Measurements from ENCODE around the gene KRTAP10-8. TPM values are rescaled to one million over a fixed set of nuclear protein-coding genes. Genes with fewer than 3 reads are reported as not detected.
"Not testable (repeated sequence)": the region's sequence is repeated elsewhere in the genome, so short reads cannot be mapped to it uniquely, and the experiment has no call there.

KRTAP10-8 gene
- polyA plus RNA-seq, 4 donors: not detected

DNA sequence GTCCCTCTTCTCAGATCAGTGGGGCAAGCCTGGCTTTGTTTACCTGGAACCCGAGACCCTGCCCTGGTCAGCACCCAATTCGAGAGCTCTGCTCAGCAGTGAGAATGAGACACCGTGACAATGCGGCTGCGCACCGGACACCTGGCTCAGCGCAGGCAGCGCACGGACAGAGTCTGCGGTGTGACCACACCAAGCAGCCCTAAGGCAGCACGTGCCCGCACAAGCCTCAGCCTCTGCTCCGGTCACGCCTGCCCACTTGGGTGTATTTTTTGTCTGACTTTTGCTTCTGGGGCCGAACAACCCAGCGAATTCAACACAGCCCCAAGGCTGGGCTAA, 4.7 kb downstream of the KRTAP10-8 start:
- no peak for DNase-seq (ENCODE audit: low read depth in 4 of 4, low spot score in 3 of 4)

DNA sequence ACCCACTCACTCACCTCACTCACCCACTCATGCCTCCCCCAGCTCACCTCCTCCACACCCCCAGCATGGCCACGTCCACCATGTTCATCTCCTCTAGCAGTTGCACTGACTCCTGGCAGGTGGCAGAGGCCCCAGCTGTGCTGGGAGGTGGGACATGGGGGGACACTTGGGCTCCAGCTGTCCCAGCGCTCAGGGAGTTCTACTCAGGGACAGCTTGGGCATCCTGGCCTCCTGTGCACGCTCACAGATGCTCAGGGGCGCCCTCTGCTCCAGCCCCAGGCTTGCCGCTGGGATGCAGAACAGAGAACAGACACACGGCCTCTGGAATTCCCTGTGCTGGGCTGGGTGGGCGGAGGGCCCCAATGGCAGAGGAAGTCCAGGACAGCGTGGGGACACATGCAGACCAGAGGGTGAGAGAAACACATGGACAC, 5.2 kb downstream of the KRTAP10-8 start:
- DNase-seq (ENCODE audit: low read depth in 4 of 4, low spot score in 3 of 4): no peak

GRCh38 chr21:44618504-44618903, 6.6 kb downstream of the KRTAP10-8 start:
- no peak for DNase-seq (ENCODE audit: low read depth in 4 of 4, low spot score in 3 of 4)

GRCh38 chr21:44618909-44619308, 7.0 kb downstream of the KRTAP10-8 start:
- DNase-seq (ENCODE audit: low read depth in 4 of 4, low spot score in 3 of 4): no peak

DNA sequence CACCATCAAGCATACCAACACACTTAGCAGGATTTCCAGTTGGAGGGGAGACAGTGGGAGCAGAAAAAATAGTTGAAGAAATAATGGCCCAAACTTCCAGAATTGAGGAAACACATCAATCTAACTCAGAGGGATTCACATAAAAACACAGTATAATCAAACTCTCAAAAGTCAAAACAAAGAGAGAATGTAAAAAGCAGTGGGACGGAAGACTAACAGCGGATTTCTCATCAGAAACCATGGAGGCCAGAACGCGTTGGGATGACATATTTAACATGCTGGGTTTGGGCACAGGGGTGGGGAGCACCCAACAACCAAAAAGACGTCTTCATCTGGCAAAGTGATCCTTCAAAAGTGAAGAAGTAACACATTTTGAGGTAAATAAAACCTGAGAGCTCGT, 8.0 kb downstream of the KRTAP10-8 start:
- no peak for DNase-seq (ENCODE audit: low read depth in 4 of 4, low spot score in 3 of 4)

- DNase-seq (ENCODE audit: low read depth in 4 of 4, low spot score in 3 of 4): no peak
These were observed 11.7 kb downstream of the KRTAP10-8 start for GRCh38 chr21:44623575-44623974.

DNA sequence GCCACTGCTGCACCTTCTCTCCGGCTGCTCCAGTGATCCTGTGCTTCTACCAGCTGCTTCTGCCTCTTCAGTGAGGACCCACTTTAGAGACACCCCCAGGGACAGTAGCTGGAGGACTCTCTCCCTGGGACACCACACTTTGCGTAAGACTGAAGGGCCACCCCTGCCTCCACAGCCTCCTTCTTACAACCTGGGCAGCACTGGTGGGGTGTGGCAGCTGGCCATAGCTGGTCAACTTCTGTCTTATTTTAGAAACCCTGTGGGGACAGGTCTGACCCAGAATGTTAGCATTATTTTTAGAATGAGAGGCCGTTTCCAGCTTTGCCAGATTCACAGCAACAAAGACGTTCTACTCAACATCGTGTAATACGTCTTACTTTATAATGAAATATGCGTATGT, 13.9 kb downstream of the KRTAP10-8 start:
- DNase-seq (ENCODE audit: low read depth in 4 of 4, low spot score in 3 of 4): no peak

GRCh38 chr21:44626262-44626661, 14.4 kb downstream of the KRTAP10-8 start:
- DNase-seq (ENCODE audit: low read depth in 4 of 4, low spot score in 3 of 4): no peak

- no peak for DNase-seq (ENCODE audit: low read depth in 4 of 4, low spot score in 3 of 4)
These were observed 14.8 kb downstream of the KRTAP10-8 start, which contains the start of gene KRTAP10-9 for GRCh38 chr21:44626673-44627143. TSS of gene KRTAP10-9 (plus strand) at chr21:44627093. CDS start at chr21:44627172, 79 bp downstream.

- DNase-seq (ENCODE audit: low read depth in 4 of 4, low spot score in 3 of 4): not testable (repeated sequence)
These were observed 15.4 kb downstream of the KRTAP10-8 start for GRCh38 chr21:44627181-44627822.

DNA sequence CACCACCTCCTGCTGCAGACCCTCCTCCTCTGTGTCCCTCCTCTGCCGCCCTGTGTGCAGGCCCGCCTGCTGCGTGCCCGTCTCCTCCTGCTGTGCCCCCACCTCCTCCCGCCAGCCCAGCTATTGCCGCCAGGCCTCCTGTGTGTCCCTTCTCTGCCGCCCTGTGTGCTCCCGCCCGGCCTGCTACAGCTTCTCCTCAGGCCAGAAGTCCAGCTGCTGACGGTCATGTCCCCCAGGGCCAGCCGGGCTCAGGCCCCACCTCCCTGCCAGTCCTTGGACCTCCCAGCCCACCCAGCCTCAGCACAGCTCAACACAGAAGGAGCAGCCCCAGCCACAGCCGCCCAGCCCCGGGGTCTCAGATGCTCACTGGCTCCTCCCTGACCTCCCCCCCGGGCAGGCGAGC, 16.0 kb downstream of the KRTAP10-8 start:
- not testable (repeated sequence) for DNase-seq (ENCODE audit: low read depth in 4 of 4, low spot score in 3 of 4)

GRCh38 chr21:44628707-44629391, 17.0 kb downstream of the KRTAP10-8 start:
- DNase-seq (ENCODE audit: low read depth in 4 of 4, low spot score in 3 of 4): no peak

DNA sequence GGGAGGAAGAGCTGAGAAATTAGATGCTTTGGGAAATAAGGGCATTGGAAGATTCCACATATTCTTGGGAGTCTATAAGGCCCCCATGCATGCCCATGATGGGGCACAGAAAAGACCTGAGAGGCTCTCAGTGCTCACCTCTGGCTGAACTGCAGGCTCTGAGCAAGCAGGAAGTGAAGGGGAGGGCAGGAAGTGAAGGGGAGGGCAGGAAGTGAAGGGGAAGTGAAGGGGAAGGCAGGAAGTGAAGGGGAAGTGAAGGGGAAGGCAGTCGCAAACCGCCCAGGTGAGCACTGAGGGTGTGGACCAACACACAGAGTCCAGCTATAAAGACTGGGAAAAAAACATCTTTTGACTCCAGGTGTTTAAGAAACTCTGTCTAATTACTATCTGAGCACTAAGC, 18.6 kb downstream of the KRTAP10-8 start:
- no peak for DNase-seq (ENCODE audit: low read depth in 4 of 4, low spot score in 3 of 4)

DNA sequence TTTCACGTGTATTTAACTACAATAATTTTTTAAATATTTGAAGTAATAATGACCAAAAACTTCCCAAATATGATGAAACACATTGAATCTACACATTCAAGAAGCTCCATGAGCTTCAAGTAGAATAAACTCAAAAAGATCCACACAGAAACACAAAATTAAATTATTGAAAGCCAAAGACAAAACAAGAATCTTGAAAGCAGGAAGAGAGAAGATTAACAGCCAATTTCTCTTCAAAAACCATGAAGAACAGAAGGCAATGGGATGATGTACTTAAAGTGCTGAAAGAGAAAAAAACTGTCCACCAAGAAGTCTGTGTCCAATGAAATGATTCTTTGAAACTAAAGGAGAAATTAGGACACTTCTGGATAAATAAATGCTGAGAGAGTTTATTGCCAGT, 20.2 kb downstream of the KRTAP10-8 start:
- DNase-seq (ENCODE audit: low read depth in 4 of 4, low spot score in 3 of 4): no peak

DNA sequence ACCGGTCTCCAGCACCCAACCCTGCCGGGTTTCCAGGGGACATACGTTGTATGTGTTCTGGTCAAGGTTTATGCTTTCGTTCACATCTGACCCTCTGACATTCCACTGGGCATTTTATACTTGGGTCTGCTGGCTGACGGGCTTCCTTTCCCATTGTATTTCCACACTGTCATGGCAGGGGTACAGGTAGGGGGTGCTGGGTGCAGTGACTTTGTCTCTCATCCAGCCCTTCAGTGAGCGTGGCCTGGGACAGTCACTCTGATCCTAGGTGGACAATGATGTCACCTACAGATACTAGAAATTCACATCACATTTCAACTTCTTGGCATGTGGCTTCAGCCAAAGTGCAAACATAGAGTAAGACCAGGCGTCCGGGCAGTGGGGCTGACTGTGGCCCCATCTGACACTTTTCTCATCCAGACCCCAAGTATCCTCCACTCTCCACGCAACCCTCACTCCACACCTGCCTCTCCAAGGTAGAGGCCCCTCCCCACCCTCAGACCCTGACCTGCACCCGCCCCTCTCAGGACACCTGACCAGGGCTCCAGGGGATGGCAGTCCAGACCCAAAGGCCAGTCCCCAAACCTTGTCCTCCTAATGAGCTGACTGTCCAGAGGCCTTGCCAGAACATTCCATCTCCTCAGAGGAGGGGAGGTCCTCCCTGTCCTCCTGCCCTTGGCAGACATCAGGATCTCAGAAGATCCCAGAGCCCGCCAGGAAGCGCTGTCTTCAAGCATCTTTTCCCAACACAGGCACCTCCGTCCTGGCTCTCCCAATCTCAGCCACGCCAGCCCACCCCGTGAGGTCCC, 24.5 kb downstream of the KRTAP10-8 start:
- no peak for DNase-seq (ENCODE audit: low read depth in 4 of 4, low spot score in 3 of 4)

DNA sequence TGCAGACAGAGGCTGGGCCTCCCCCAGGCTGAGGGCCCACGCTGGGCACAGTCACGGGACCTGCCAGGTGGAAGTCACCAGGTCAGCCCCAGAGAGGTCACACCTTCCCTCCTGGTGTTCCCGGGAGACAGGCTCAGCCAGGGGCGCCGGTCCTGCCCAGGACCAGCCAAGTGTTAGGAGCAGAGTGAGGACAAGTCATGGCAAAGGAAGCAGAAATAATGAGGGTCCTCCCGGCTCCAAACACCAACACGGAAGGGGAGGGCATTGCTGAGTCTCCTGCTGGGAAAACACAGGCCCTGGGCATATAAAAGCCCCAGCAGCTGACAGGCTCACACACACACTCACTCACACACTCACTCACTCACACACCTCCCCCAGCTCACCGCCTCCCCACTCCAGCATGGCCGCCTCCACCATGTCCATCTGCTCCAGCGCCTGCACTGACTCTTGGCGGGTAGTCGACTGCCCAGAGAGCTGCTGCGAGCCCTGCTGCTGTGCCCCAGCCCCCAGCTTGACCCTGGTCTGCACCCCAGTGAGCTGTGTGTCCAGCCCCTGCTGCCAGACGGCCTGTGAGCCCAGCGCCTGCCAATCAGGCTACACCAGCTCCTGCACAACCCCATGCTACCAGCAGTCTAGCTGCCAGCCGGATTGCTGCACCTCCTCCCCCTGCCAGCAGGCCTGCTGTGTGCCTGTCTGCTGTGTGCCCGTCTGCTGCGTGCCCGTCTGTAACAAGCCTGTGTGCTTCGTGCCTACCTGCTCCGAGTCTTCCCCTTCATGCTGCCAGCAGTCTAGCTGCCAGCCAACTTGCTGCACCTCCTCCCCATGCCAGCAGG, 25.4 kb downstream of the KRTAP10-8 start, which contains the start of gene KRTAP10-10:
Gene KRTAP10-10, plus strand, starts transcription at position 339 of the 833 bp plus-strand sequence. Its CDS starts 62 bp downstream, at position 401.
- no peak for DNase-seq (ENCODE audit: low read depth in 4 of 4, low spot score in 3 of 4)

DNA sequence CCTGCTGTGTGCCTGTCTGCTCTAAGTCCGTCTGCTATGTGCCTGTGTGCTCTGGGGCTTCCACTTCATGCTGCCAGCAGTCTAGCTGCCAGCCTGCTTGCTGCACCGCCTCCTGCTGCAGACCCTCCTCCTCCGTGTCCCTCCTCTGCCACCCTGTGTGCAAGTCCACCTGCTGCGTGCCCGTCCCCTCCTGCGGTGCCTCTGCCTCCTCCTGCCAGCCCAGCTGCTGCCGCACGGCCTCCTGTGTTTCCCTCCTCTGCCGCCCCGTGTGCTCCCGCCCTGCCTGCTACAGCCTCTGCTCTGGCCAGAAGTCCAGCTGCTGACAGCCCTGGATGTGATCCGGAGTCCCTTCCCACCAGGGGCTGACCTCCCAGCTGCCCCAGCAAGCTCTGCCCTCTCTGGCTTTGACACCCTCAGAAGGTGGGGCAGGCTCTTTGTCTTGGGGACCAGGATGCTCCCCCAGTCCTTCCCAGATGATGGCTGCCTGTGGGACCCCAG, 26.0 kb downstream of the KRTAP10-8 start:
- not testable (repeated sequence) for DNase-seq (ENCODE audit: low read depth in 4 of 4, low spot score in 3 of 4)

- DNase-seq (ENCODE audit: low read depth in 4 of 4, low spot score in 3 of 4): not testable (repeated sequence)
These were observed 26.8 kb downstream of the KRTAP10-8 start for GRCh38 chr21:44638506-44639330.

- no peak for DNase-seq (ENCODE audit: low read depth in 4 of 4, low spot score in 3 of 4)
These were observed 27.4 kb downstream of the KRTAP10-8 start for GRCh38 chr21:44639331-44639655.
